Fibroblast of peridontal ligament (primary cell): ENCODE results near the gene RADIL.
"Not testable (repeated sequence)": the region's sequence is repeated elsewhere in the genome, so short reads cannot be mapped to it uniquely, and the experiment has no call there.

ENCODE experiments used
- DNase-seq: peaks from one replicate; pipeline ENCODE4 v3.0.0-alpha.2; 2010; ENCODE audit errors: extremely low read depth

The RADIL gene

GRCh38 chr7:4808565-4808964 lies 75.0 kb downstream of the RADIL start:
- no peak for DNase-seq

DNA sequence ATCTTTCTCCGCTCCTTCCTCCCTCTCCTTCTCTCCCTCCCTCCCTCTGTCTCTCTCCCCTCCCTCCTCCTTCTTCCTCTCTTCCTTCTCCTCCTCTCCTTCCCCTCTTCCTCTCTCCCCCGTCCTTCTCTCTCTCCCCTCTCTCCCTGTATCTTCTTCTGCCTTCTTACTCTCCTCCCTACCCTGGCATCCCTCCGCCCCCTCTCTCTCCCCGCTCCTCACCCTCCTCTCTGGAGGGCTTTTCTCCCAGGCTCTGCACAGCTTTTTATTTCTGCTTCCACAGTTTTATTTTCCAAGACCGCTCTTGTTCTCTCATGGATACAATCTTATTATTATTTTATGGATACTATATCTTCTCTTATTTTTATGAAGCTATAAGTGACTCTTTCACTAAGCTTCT lies 75.5 kb downstream of the RADIL start:
- DNase-seq = no peak

DNA sequence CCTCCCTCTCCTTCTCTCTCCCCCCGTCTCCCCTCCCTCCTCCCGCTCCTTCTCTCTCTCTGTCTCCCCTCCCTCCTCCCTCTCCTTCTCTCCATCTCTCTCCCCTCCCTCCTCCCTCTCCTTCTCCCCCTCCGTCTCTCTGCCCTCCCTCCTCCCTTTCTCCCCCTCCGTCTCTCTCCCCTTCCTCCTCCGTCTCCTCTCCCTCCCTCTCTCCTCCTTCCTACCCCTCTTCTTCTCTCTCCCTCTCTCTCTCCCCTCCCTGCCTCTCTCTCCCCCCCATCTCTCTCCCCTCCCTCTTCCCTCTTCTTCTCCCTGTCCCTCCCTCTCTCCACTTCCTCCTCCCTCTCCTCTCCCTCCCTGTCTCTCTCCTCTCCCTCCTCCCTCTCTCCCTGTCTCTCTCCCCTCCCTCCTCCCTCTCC lies 75.9 kb downstream of the RADIL start:
- DNase-seq = no peak

DNA sequence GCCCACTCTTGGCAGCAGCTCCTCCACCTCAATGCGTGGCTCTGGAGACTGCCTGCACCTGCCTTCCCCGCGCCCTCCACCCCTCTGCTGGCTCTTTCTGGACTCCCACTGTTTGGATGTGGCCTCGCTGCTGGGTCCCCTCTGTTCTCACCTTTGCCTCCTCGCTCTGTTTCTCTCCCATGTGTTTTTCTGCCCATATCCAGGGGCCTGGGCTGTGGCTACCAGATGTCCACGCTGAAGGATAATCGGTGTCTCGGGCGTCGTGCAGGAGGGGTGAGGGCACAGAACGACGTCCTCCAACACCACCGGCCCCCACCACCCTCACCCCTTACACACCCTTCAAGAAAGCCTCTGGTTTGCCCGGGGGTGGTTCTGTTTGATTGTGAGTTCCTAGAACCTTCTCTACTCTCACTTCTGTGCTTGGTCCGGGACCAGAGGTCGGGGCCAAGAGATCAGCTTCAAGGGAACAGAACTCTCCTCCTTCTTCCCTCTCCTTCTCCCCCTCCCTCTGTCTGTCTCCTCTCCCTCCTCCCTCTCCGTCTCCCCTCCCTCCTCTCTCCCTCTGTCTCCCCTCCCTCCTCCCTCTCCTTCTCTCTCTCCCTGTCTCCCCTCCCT lies 76.4 kb downstream of the RADIL start:
- DNase-seq = no peak

GRCh38 chr7:4805984-4806300 lies 77.6 kb downstream of the RADIL start:
- DNase-seq = no peak

- DNase-seq = no peak
Measured at GRCh38 chr7:4805110-4805983, 78.2 kb downstream of the RADIL start.

GRCh38 chr7:4803397-4804241 lies 79.9 kb downstream of the RADIL start:
- no peak for DNase-seq

GRCh38 chr7:4802577-4802976 lies 80.9 kb downstream of the RADIL start:
- not testable (repeated sequence) for DNase-seq

DNA sequence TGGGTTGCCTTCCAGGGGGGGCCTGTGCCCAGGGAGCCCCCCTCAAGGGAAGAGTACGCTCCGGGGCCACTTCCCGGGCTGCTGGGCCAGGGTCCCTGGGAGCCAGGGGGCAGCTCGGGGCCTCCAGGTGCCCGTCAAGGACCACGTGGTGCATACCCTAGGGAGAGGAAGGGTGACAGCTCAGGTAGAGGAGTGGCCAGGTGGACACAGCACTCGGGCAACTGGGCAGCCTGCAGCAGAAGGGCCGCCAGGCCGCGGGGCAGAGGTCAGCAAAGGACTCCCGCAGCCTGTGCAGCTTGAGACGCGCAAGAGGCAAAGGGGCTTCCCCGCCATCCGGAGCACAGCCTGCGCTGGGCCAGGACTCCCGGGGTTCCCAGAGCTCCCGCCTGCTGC lies 81.7 kb downstream of the RADIL start:
- no peak for DNase-seq

- no peak for DNase-seq
Measured at GRCh38 chr7:4800926-4801838, 82.3 kb downstream of the RADIL start.

DNA sequence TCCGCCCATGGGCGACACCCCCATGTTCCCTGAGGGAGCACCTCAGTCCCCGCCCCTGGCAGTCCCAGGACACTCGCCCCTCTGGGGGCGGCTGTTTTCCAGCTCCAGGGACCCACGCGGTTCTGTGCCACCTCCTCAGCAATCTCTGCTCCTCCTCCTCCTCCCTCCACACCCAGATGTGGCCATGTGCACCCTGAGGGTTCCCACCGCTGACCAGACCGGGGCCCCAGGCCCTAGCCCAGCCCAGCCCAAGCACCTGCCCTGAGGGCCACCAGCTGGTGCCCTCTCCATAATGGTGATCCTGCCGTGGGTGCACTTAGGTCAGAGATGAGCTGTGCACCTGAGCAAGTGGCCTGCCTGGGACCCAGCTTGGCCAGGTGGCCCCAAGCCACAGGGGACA lies 83.0 kb downstream of the RADIL start:
- DNase-seq = no peak

- no peak for DNase-seq
Measured at GRCh38 chr7:4799508-4800268, 83.8 kb downstream of the RADIL start.

DNA sequence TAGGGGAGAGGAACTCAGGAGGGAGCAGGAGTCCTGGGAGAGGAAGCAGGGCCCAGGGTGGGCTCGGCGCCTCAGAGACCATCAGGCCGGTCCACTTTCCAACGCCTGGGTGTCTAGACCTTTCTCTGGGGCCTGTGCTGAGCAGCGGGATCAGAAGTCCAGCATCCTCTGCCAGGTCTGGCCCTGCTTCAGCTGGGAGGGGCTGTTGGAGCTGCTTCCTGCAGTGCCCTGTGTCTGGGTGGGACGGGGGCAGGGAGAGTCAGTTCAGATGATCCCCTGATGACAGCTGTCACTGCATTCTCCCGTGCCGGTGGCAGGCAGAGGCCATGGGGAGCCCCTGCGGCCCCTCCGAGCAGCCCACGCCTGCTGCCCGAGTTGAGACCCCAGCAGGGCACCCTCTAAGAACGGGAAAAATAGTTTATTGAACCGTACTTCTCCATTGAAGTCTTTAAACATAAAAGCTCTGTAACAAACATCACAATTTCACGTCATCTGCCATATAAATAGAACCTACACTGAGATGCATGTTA lies 84.7 kb downstream of the RADIL start:
- DNase-seq = no peak

GRCh38 chr7:4797858-4798705 lies 85.4 kb downstream of the RADIL start:
- DNase-seq = peak; percentile 25

DNA sequence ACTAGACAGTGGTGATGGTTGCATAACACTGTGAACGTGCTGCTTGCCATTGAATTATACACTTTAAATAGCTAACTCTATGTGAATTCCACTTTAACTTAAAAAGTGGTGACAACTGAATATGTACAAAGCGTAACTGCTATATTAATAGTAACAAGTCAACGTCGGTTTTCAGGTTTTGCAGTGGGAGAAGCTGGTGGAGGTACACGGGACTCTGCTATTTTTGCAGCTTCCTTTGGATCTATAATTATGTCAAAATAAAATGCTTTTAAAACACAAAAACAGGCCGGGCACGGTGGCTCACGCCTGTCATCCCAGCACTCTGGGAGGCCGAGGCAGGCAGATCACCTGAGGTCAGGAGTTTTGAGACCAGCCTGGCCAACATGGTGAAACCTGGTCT lies 87.1 kb downstream of the RADIL start:
- DNase-seq = no peak

DNA sequence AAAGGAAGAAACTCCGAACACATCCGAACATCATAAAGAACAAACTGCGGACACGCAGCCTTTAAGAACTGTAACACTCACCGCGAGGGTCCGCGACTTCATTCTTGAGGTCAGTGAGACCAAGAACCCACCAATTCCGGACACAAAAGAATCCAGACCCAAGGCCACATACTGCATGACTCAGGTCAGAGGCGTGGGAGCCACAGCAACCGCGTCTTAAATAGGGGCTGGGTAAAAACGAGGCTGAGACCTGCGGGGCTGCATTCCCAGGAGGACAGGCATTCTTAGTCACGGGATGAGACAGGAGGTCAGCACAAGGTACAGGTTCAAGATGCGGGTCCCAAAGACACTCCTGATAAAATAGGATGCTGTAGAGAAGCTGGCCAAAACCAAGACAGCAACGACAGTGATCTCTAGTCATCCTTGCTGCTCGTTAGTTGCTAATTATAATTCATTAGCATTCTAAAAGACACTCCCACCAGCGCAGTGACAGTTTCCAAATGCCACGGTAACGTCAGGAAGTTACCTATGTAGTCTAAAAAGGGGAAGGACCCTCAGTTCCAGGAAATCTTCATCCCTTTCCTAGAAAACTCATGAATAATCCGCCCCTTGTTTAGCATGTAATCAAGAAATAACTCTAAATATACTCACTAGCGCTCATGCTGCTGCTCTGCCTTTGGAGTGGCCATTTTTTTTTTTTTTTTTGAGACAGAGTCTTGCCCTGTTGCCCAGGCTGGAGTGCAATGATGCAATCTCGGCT lies 88.7 kb downstream of the RADIL start:
- no peak for DNase-seq

- DNase-seq = not testable (repeated sequence)
Measured at GRCh38 chr7:4794171-4794570, 89.3 kb downstream of the RADIL start.

DNA sequence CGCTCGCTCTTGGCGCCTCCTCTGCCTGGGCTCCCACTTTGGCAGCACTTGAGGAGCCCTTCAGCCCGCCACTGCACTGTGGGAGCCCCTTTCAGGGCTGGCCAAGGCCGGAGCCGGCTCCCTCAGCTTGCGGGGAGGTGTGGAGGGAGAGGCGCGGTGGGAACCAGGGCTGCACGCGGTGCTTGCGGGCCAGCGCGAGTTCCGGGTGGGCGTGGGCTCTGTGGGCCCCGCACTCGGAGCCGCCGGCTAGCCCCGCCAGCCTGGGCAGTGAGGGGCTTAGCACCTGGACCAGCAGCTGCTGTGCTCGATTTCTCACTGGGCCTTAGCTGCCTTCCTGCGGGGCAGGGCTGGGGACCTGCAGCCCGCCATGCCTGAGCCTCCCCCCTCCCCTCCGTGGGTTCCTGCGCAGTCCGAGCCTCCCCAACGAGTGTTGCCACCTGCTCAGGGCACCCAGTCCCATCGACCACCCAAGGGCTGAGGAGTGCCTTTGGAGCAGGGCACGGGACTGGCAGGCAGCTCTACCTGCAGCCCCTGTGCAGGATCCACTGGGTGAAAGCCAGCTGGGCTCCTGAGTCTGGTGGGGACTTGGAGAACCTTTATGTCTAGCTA lies 90.0 kb downstream of the RADIL start:
- not testable (repeated sequence) for DNase-seq
